Measurements from ENCODE around the gene SLC6A11.

SLC6A11 gene

DNA sequence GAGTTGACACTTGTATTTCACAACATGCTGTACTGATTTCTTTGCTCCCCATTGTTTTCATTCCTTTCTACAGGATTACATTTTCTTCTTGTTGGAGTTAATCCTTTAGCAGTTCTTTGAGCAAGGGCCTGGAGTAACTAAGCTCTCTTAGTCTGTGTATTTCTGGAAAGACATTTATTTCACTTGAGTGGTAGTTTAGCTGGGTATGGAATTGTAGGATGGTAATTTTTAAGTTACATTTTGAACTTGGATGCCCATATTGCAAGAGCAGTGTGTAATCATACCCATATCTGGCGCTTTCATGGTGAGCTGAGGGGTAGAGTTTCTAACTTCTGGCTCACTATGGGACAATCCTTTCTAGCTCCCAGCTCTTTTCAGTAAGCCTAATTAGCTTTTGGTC, 74.6 kb downstream of the SLC6A11 start:
- no peak for DNase-seq

- DNase-seq: no peak
These were observed 76.6 kb downstream of the SLC6A11 start for GRCh38 chr3:10892622-10893021.

DNA sequence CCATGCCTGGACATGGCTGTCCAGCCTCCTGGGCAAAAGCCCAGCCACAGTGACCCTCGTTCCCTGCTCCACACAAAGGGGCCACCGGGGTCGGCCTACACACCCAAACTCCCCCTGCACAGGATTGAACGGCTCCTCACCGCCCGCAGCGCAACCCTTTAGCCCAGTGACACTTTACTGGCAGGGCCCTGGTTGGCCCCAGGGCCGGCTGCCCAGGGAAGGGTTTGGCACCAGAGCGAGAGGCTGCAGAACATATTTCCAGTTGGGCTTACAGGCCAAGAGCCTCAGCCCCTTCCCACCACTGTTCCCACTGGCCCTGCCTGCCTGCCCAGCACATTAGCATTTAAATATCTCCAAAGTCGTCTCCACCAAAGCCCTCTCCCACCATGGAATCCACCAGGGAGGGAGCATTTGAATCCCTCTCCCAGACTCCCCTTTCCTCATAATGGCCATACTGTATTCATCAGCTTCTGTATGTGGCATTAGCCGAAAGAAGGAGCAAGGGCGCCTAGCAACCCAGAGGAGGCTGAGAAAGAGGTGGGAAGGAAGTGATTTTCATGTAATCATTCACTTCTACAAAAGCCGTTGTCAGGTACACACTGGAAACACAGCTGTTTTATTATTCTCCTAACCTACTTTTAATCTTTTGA, 85.4 kb downstream of the SLC6A11 start:
- no peak for DNase-seq

- no peak for DNase-seq
These were observed 91.2 kb downstream of the SLC6A11 start for GRCh38 chr3:10907262-10907661.

GRCh38 chr3:10910367-10910766, 94.3 kb downstream of the SLC6A11 start:
- no peak for DNase-seq

- no peak for DNase-seq
These were observed 95.4 kb downstream of the SLC6A11 start for GRCh38 chr3:10911350-10912002.

DNA sequence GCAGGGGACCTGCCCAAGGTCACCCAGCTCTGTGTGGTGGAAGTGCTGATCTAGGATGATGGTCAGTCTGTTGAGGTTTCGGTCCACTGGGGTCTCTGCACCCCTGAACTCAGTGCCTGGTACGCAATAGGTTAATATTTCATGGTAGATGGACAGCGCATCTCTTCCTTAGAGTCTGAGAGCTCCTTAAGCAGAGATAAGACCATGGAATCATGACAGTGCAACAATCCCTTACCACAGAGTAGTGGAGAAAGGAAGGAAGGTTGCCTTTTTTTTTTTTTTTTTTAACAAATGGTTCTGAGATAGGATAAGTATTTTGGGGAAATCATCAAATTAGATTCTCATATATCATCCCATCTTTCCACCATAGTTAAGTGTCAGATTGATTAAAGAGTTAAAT, 96.8 kb downstream of the SLC6A11 start:
- no peak for DNase-seq

DNA sequence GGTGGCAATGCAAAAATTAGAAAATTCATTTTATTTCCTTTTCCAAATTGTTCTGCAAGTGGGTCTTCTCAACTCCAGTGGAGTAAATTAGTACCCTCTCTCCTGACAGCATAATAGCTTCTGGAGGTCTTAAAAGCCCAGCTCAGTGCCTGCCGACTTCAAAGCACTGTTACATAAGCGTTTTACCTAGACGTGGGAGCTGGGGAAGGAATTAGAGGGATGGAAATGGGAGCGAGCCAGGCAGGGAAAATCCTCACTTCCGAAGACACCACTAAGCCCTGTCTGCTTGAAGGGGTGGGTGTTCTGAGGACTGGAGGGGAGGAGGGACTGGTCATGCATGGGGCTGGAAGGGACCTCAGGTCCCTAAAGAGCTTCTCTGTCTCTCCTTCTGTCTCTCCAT, 99.3 kb downstream of the SLC6A11 start:
- no peak for DNase-seq

DNA sequence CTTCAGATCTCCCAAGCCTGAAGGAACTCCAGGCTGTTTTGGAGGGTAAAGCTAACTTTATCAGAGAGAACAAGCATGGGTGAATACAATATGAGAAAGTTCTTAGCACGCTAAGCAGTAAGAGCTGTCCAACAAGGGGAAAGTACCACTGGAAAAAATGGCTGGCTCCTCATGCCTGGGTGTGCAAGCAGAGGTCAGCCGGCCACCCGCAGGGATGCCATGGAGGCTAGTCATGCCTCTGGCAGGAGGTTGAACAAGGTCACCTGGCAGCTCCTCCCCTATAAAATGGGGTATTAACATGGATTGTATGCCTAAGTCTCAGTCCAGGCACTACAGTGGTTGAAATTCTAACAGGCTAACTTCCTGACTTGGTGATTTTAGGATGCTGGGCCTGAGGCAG, 101.1 kb downstream of the SLC6A11 start:
- no peak for DNase-seq

GRCh38 chr3:10918011-10918410, 102.0 kb downstream of the SLC6A11 start:
- DNase-seq: no peak

DNA sequence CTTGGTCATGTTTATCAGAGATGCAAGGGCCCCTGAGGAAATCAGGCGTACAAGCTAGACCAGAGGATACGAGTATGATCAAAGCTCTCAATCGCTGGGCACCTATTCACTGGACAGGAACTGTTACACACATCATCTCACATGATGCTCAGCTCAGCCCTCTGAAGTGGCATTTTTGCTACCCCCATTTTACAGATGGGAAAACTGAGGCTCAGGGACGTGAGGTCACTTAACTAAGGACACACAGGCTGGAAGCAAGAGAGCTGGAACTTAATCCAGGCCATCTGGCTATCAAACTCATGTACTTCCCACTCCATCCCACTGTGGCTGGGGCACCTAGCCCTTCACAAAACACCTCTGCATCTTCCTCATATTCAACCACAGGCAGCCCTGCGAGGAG, 103.6 kb downstream of the SLC6A11 start:
- DNase-seq: no peak

DNA sequence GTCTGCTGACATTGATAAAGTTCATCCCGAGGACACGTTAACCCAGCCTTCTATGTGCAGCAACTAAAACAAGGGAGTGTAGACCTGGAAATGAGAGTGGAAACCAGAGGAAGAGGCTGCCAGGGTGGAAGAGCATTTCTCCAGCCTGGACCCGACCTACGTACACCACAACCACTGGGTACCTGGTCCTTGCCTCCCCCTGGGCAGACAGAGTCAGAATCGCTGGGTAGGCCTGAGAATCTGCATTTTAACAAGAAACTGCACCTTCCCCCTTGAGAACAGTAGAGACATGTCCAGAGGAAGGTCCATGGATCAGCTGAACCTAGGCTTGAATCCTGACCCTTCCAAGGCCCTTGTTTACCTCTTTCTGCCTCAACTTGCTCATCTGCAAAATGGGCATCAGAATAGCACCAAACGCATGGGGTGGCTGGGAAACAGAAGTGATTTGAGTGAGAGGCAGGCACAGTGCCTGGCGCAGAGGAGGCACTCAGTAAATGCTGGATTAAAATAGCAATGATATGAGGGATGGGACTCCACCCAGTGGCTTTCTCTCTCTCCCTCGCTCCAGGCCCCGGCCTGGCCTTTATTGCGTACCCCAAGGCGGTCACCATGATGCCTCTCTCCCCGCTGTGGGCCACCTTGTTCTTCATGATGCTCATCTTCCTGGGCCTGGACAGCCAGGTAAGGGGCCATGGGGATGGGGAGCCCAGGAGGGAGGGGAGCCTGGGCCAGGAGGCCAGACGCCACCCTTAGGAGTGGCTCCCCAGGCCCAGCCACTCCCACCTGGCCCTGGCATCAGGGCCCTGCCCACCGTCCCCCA, 109.6 kb downstream of the SLC6A11 start:
- DNase-seq: no peak

DNA sequence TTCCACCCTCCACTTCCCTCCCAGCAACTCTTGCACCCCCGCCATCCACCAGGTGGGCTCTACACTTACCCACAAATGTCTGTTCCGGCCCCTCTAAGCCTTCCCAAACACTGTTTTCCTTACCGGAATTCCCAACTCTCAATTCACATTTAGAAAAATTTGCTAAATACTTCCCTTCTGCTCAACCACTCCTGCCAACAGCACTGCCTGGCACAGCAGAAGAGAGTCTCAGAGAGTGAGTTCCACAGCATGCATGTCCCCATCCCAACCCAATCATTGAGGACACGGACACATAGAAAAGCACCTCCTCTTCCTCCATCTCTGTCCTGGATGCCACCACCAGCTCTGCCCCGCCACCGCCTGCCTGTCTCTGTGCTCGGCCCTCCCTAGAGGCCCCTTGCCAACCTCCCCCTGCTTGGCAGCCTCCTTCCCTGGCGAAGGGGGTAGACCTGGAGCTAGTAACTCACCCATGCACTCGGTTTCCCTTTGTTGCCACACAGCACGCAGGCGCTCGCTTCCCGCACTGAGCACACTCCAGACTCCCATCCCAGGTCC, 110.3 kb downstream of the SLC6A11 start:
- DNase-seq: no peak

DNA sequence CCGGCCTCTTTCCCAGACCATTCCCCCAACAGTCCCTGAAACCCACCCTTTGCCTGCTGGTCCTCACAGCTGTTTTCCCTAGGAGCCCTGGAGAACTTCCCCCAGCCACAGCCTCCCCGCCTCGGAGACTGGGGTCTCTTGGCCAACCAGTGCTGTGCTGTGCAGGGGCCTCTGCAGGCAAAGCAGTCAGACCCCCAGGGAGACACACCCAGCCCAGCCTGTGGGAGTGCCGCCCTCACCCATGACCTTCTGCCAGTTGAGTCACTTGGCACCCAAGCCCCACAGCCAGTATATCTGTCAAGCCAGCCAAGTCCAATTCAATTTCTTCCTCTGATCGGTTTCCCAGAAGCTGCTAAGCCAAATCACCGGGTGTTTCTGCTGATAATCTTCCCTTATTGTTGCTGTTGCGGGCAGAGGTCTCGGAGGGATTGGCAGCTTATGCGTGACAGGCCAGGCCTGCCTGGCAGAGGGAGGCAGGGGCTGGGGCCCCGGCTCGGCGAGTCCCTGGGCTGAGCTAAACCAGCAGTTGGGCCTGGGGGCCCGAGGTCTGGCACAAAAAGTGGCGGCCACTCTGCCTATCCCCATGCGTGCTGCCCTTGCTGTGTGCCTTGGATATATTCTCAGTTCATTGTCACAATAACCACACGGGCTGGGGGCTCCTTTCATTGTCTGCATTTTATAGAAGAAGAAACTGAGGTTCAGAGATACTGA, 110.9 kb downstream of the SLC6A11 start:
- no peak for DNase-seq

- no peak for DNase-seq
These were observed 111.5 kb downstream of the SLC6A11 start for GRCh38 chr3:10927551-10927950.

DNA sequence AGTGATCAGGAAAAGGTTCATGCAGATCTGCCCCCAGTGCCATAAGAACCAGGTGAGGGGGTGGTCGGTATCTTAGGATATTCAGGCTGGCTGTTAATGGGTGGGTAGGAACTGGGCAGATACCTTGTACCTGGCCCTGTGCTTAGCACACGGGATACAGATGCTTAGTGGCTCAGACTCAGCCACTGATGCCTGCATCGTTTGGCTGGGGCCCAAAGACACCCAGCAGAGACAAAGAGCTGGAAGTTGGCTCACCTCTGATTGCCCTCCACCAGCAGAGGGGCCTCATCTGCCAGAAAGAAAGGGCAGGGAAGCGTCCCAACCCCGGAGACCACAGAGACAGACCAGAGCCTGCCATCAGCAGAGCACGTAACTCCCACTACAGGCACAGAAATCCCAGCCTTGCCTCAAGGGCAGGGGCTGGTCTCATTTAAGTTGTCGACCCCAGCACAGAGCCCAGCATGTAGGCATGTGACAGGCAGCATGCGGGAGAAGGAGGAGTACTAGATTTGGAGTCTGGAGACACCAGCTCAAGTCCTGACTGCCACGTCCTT, 112.5 kb downstream of the SLC6A11 start:
- no peak for DNase-seq

DNA sequence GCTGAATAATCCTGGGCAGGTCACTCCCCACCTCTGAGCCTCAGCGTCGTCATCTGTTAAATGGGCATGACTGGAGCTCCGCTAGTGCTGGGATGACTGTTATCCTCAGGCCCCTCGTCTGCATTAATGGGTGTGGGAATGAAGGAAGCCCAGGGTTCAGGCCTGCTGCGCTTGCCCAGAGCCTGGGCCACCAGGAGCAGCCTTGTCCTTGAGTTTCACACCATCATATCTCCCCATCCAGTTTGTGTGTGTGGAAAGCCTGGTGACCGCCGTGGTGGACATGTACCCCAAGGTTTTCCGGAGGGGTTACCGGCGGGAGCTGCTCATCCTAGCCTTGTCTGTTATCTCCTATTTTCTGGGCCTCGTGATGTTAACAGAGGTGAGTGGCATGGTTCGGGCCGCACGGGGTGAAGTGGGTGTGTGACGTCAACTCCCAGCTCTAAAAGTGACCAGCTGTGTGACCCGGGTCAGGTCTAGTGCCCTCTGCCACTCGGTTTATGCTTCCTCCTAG, 113.0 kb downstream of the SLC6A11 start:
- DNase-seq: no peak

- no peak for DNase-seq
These were observed 114.1 kb downstream of the SLC6A11 start for GRCh38 chr3:10929978-10930665.

DNA sequence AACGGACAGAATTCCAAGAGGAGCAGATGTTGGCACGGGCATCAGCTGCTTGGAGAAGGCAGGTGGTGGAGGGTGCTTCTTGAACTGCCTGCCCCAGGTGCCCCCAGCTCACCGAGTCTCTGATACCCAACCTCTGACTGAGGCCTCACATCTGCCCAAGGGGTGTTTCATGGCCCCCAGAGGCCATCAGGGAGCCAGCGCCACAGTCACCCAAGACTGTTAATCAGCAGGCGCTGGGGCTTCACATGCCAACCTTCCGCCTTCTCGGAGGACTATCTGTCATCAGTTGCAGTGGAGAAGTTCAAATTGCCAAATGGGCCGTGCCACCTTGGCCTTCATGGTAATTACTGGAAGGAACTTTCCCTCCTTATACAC, 114.6 kb downstream of the SLC6A11 start:
- DNase-seq: no peak

DNA sequence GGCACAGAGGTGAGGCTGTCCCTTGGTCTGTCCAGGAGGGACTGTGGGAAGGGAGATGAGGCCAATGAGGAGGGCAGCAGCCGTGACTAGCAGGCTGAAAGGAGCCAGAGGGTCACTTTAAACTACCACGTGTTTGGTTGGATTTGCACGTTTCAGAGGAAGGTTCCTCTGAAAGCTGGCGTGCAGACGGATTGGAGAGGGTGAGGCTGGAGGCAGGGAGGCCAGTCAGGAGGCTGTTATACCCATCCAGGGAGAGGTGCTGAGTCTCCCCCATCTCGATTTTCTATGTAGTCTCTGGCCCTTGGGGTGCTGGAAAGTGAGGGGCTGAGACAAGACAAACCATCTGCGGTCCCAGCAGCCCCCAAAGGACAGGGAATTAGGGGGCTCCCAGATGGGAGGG, 116.6 kb downstream of the SLC6A11 start:
- DNase-seq: no peak

DNA sequence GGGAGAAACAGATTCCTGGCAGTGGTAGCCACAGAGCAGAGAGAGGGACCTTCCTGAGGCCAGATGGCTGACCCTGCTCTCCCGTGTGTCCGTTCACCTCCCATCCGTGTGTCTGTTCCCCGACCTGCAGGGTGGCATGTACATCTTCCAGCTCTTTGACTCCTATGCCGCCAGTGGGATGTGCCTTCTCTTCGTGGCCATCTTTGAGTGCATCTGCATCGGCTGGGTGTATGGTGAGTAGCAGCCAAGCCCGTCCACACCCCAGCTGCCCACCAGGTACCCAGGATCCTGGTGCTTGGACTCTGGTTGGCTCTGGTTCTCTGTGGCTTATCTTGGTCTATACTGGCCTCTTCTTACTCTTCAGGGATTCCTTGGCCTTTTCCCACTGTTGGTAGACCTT, 117.0 kb downstream of the SLC6A11 start:
- DNase-seq: no peak

DNA sequence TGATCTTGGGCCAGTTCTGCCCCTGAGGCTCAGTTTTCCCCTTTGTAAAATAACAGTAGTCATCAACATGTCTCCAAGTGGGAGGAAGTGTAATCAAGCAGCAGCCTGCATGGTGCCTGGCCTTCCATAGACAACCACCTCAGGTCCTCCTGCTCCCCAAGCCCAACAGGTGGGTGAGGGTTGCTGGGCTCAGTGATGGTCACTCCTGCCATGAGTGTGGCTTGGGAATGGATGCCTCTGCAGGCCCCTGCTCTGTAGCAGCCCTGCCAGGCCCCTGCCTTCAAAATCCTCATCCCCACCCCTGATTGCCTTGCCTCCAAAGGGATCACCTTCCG, 117.4 kb downstream of the SLC6A11 start:
- DNase-seq: no peak
